SK-N-SH (cell line): ENCODE results near the gene PAFAH1B2. TPM values are rescaled to one million over a fixed set of nuclear protein-coding genes. Genes with fewer than 3 reads are reported as not detected.

ENCODE experiments used
- CTCF ChIA-PET: fragments of 300-600, 350-600 bp; formaldehyde crosslinking; extraction: SDS; loops from one replicate; lab custom pipeline; 2021; lab: Yijun Ruan, JAX
- POLR2A ChIA-PET: fragments of 350-600 bp; sonication (Branson Sonifier 250); formaldehyde crosslinking; extraction: SDS; loops from one replicate; lab custom pipeline; 2020; ENCODE audit warnings: antibody characterized with exemption, inconsistent platforms; lab: Yijun Ruan, JAX
- DNase-seq: peaks from one replicate; pipeline ENCODE4 v3.0.0; 2012
- H2AFZ ChIP-seq: fragments of 200-600 bp; sonication (generic); 2 replicates; pipeline ENCODE4 v1.8.1; 2016; ENCODE audit warnings: antibody characterized with exemption, mild to moderate bottlenecking, low read depth
- H3F3A ChIP-seq: fragments of 200-600 bp; sonication (generic); replicated peaks from 2 replicates; pipeline ENCODE3; 2016; ENCODE audit warnings: antibody characterized with exemption, mild to moderate bottlenecking; ENCODE audit not compliant: insufficient read depth
- H3K27ac ChIP-seq, 2 experiments: fragments of 200-500 bp in 1 of 2; fragments of 200-600 bp in 1 of 2; sonication (Bioruptor generic) in 1 of 2; sonication (generic), shearing (Covaris generic) in 1 of 2; 2 replicates each; pipeline versions ENCODE4 v1.5.1 to v1.6.1; 2014 to 2016; ENCODE audit warnings: low read depth in 2 of 2, inconsistent platforms in 1 of 2, low read length in 1 of 2, mild to moderate bottlenecking in 1 of 2, mixed read lengths in 1 of 2
- H3K27me3 ChIP-seq: fragments of 200-600 bp; sonication (generic), shearing (Covaris generic); 2 replicates; pipeline ENCODE4 v1.6.1; 2016; ENCODE audit warnings: mixed run types; ENCODE audit not compliant: insufficient read depth
- H3K36me3 ChIP-seq, 2 experiments: fragments of 200-500 bp in 1 of 2; fragments of 200-600 bp in 1 of 2; sonication (Bioruptor generic) in 1 of 2; sonication (generic) in 1 of 2; replicated peaks in 1 of 2; 2 replicates each; pipeline versions ENCODE3 to v1.5.1; 2014 to 2016; ENCODE audit warnings: low read length in 1 of 2, mild to moderate bottlenecking in 1 of 2; ENCODE audit not compliant: insufficient read depth in 2 of 2, control insufficient read depth in 1 of 2
- H3K4me1 ChIP-seq, 2 experiments: fragments of 200-500 bp in 1 of 2; fragments of 200-600 bp in 1 of 2; sonication (Bioruptor generic) in 1 of 2; sonication (generic), shearing (Covaris generic) in 1 of 2; 2 replicates each; pipeline versions ENCODE4 v1.5.1 to v1.6.1; 2014 to 2016; ENCODE audit warnings: low read depth in 1 of 2, low read length in 1 of 2, mixed run types in 1 of 2; ENCODE audit not compliant: insufficient read depth in 2 of 2, control insufficient read depth in 1 of 2
- H3K4me2 ChIP-seq: fragments of 200-600 bp; sonication (generic), shearing (Covaris generic); 2 replicates; pipeline ENCODE4 v1.6.1; 2017; ENCODE audit warnings: mixed run types
- H3K4me3 ChIP-seq, 2 experiments: fragments of 200-500 bp in 1 of 2; fragments of 200-600 bp in 1 of 2; sonication (Bioruptor generic) in 1 of 2; sonication (generic), shearing (Covaris generic) in 1 of 2; 2 replicates each; pipeline versions ENCODE4 v1.5.1 to v1.8.1; 2014 to 2016; ENCODE audit warnings: low read depth in 2 of 2, inconsistent platforms in 1 of 2, low read length in 1 of 2, mild to moderate bottlenecking in 1 of 2, mixed read lengths in 1 of 2, moderate library complexity in 1 of 2
- H3K79me2 ChIP-seq: fragments of 200-600 bp; sonication (generic); 2 replicates; pipeline ENCODE4 v1.8.1; 2017; ENCODE audit warnings: mild to moderate bottlenecking; ENCODE audit not compliant: insufficient read depth
- H3K9ac ChIP-seq: fragments of 200-600 bp; sonication (generic); 2 replicates; pipeline ENCODE4 v1.6.1; 2017; ENCODE audit warnings: mixed run types
- H3K9me2 ChIP-seq: fragments of 200-600 bp; sonication (generic); 2 replicates; pipeline ENCODE4 v1.6.1; 2017; ENCODE audit warnings: mixed run types
- H3K9me3 ChIP-seq: fragments of 200-600 bp; sonication (generic); 2 replicates; pipeline ENCODE4 v1.6.1; 2017; ENCODE audit warnings: mixed run types, mild to moderate bottlenecking, moderate library complexity
- H4K20me1 ChIP-seq: fragments of 200-600 bp; sonication (generic); 2 replicates; pipeline ENCODE4 v1.6.1; 2017; ENCODE audit warnings: mild to moderate bottlenecking, mixed run types; ENCODE audit not compliant: insufficient read depth
- EP300 ChIP-seq, 2 experiments: IDR thresholded peaks; 2 replicates each; pipeline versions ENCODE4 v1.4.0 to v1.6.1; 2012; ENCODE audit warnings: borderline replicate concordance in 1 of 2, low read depth in 1 of 2, low read length in 1 of 2
- GABPA ChIP-seq: IDR thresholded peaks from 2 replicates; pipeline ENCODE4 v1.4.0; 2012; ENCODE audit warnings: low read depth, mild to moderate bottlenecking
- GATA2 ChIP-seq: sonication (generic); formaldehyde crosslinking; IDR thresholded peaks from 2 replicates; pipeline ENCODE4 v1.5.0; 2020; ENCODE audit warnings: mild to moderate bottlenecking, missing genetic modification reagents
- JUND ChIP-seq: IDR thresholded peaks from 2 replicates; pipeline ENCODE4 v1.4.0; 2012
- MEF2A ChIP-seq: IDR thresholded peaks from 2 replicates; pipeline ENCODE4 v1.4.0; 2012; ENCODE audit warnings: low read depth, borderline replicate concordance
- NFIC ChIP-seq: IDR thresholded peaks from 2 replicates; pipeline ENCODE4 v1.4.0; 2012; ENCODE audit warnings: borderline replicate concordance
- NRF1 ChIP-seq: IDR thresholded peaks from 2 replicates; pipeline ENCODE4 v1.6.1; 2012; ENCODE audit warnings: low read depth, mild to moderate bottlenecking, low read length
- POLR2AphosphoS5 ChIP-seq: IDR thresholded peaks from 2 replicates; pipeline ENCODE4 v1.6.1; 2012; ENCODE audit warnings: low read depth, low read length
- RAD21 ChIP-seq: IDR thresholded peaks from 2 replicates; pipeline ENCODE4 v1.6.1; 2012; ENCODE audit warnings: mild to moderate bottlenecking, low read length
- RFX5 ChIP-seq: IDR thresholded peaks from 2 replicates; pipeline ENCODE4 v1.6.1; 2012; ENCODE audit warnings: mild to moderate bottlenecking, improper control_type of control experiment, low read length
- SIN3A ChIP-seq: IDR thresholded peaks from 2 replicates; pipeline ENCODE4 v1.6.1; 2012; ENCODE audit warnings: low read depth, mild to moderate bottlenecking, low read length, moderate library complexity, borderline replicate concordance
- SMC3 ChIP-seq: IDR thresholded peaks from 2 replicates; pipeline ENCODE4 v1.6.1; 2012; ENCODE audit warnings: low read depth, low read length, improper control_type of control experiment
- TAF1 ChIP-seq: IDR thresholded peaks from 2 replicates; pipeline ENCODE4 v1.6.1; 2012; ENCODE audit warnings: low read depth, mild to moderate bottlenecking, low read length, moderate library complexity, borderline replicate concordance
- WGBS: methylation state at CpG from one replicate; pipeline ENCODE4 v1.1.6; 2017; ENCODE audit warnings: low lambda C conversion rate; 5-methylcytosine and 5-hydroxymethylcytosine counted together
- polyA plus RNA-seq, 3 experiments: library from polyadenylated mRNA; depleted of rRNA; stranded (reverse); fragments of >200 nt; gene quantifications; 2 replicates each; pipeline ENCODE4 v1.2.3, GENCODE V29; 2012
- TF ChIP-seq, protein P1 (sequence below): fragments of 150-350 bp; IDR thresholded peaks from 2 replicates; pipeline ENCODE4 v1.6.1; 2017; ENCODE audit warnings: antibody characterized with exemption, low read length, low read depth, borderline replicate concordance
- TF ChIP-seq, protein P2 (sequence below): IDR thresholded peaks from 2 replicates; pipeline ENCODE4 v1.4.0; 2012; ENCODE audit warnings: low read depth
- TF ChIP-seq, protein P3 (sequence below): IDR thresholded peaks from 2 replicates; pipeline ENCODE4; 2012
- TF ChIP-seq, protein P4 (sequence below): IDR thresholded peaks from 2 replicates; pipeline ENCODE4 v1.4.0; 2012; ENCODE audit warnings: low read depth, borderline replicate concordance

PAFAH1B2 gene
- polyA plus RNA-seq, 1 of the 3 experiments (the other 2 are of a cell fraction): 19.6 TPM

DNA sequence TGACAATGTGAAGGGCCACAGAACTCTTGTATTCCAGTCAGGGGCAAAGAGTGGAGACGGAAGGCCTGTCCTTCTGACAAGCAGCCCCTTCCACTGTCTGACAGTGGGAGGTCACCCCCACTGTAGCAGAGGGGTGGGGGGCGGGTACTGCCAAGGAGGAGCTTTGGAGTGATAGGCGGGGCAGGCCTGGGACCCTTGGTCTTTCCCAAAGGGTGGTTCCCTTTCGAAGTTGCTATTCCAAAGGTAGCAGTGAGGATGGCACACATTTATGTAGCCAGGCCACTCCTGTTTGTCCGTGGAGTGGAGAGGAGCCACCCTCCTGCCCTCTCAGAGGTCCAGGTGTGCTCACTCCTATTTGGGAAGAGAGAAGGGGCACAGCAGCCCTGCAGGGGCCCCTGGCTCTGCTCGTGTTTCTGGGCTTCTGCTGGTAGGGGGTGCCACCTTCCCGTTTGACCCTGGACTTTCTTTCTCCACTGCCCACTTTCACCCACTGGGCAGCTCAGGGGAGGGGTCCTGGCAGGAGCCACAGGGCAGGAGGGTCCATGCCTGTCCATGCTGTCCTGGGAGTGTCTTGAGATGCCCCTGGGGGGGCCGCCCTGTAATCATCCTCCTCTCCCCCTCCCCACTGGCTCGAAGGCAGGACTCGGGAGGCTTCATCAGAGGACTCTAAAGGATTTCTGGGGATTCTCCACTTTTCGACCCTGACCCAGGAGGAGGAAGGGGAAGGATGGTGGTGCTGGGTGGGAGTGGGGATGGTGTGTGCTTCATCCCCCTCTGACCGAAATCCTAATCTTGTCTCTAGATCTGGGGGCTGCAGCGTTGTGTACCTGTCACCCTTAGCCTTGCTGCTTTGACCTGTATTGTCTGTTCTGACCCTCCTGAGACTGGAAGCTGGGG is 56.1 kb downstream of the PAFAH1B2 start (continued):
- TF ChIP-seq SMC3: no peak
- TF ChIP-seq, protein P1, sequence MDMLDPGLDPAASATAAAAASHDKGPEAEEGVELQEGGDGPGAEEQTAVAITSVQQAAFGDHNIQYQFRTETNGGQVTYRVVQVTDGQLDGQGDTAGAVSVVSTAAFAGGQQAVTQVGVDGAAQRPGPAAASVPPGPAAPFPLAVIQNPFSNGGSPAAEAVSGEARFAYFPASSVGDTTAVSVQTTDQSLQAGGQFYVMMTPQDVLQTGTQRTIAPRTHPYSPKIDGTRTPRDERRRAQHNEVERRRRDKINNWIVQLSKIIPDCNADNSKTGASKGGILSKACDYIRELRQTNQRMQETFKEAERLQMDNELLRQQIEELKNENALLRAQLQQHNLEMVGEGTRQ: no peak

DNA sequence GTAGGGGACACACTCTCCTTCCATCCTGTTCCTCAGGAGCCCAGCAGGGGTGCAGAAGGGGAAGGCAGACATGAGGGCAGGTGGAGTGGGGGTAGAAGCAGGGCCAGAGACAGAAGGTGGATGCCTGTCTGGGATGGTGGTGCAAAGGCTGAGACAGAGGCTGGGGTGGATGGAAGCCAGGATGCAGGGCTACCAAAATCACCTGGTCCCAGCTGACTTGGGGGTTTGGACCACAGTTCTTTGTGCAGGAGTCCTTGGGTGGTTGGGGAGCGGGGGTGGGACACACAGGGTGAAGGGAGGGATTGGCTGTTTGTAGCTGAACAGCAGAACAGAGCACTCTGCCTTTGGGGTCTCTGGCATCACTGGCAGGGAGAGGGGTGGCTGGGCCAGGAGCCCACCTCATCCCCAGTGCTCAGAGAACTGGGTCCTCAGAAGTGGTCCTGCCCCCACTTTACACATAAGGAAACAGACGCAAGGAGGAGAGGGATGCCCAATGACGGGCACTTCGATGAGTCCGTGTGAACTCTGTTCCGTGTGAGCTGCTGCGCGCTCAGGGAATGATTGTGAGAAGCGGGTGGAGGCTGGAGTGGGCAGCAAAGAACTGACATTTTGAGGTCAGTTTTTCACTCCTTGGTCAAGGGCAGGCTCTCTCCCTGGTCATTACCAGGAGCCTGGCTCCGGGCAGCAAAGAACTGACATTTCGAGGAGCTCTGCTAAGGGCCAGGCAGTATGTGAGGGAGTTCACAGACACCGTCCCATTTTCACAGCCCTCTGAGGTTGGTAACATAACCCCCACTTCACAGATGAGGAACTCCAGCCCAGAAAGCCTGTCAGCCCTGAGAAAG is 56.9 kb downstream of the PAFAH1B2 start:
- Histone ChIP-seq H3K27me3 (no peaks in the 10 kb centered on the region), H2AFZ (no peak overlapping the region), H3K79me2 (peaks cover 66% of the 10 kb centered on the region), H3K27ac (no peak overlapping the region), H4K20me1 (peaks cover 26% of the 10 kb centered on the region; the same call in 1 of the 2 replicates), H3F3A (peaks cover 23% of the 10 kb centered on the region), H3K4me3 (peak overlapping the region; percentile 43 to 51; a peak in 2 of 4 replicates), H3K36me3 (peaks cover 0 to 23% of the 10 kb centered on the region in 2 experiments), H3K9ac (peak overlapping the region; percentile 64; the same call in 1 of the 2 replicates), H3K4me1 (peaks cover 9 to 13% of the 10 kb centered on the region in 2 experiments; a peak in 3 of 4 replicates), H3K9me3 (no peaks in the 10 kb centered on the region), H3K4me2 (peak overlapping the region; percentile 77), H3K9me2 (no peaks in the 10 kb centered on the region)
- POLR2A ChIA-PET: no interaction called here
- TF ChIP-seq POLR2AphosphoS5 (no peak), RFX5 (no peak), TAF1 (no peak)
- TF ChIP-seq, protein P2, sequence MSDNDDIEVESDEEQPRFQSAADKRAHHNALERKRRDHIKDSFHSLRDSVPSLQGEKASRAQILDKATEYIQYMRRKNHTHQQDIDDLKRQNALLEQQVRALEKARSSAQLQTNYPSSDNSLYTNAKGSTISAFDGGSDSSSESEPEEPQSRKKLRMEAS: no peak
- 95% methylated on average over 12 of the region's 12 CpGs for WGBS
- no peak for DNase-seq
- CTCF ChIA-PET: interaction anchor here (0.9 to 1.6 kb wide), 2 partner anchors 25 to 31 kb away, joined by 3 to 4 read pairs; partner anchors contain the start of genes PCSK7 and RNF214

DNA sequence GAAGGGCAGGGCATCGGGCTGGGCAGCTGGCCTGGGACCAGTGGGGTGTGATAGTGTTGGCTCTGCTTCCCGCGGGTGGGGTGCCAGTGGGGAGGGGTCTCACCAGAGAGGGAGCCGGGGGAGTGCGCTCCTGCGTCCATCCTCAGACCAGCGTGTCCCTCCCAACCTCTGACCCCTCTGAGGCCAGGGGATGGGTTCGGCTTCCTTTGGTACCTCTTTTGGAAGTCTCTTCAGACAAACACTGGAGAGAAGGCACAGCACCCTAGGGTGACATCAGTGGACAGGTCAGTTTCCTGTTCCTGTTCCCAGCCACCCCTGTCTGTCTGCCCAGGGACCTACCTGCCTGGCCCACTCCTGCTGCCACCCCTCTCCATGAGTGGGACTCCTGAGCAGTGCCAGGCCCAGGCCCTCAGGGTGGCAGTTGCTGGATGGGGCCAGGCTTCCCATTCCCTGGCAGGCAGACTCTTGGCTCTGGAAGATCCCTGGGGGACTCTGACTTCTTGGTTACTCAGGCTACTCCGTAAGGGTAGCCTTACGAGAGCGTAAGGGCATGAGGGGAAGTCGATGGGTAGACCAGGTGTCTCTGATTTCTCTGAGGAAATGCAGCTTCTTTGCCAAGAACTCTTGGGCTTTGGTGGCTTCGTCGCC is 57.7 kb downstream of the PAFAH1B2 start:
- H3K4me1 ChIP-seq: peaks cover 9 to 13% of the 10 kb centered on the region in 2 experiments; a peak in 3 of 4 replicates
- H4K20me1 ChIP-seq: peaks cover 26% of the 10 kb centered on the region; the same call in 1 of the 2 replicates
- ChIA-PET POLR2A (interaction anchor here (1.0 kb wide), 1 partner anchor 30 kb away, joined by 3 read pairs; the partner anchor contains the start of gene PCSK7), CTCF (interaction anchor here (0.6 to 1.6 kb wide), 3 partner anchors 10 to 25 kb away, joined by 3 to 4 read pairs (median 3); no protein-coding TSS in a partner anchor)
- WGBS: 71% methylated on average over 10 of the region's 14 CpGs
- H3K27ac ChIP-seq: peak overlapping the region in 1 of 2 experiments; percentile 16; a peak in 1 of 4 replicates
- peak overlapping the region in 1 of 2 experiments; percentile 43; a peak in 2 of 4 replicates for H3K4me3 ChIP-seq
- H2AFZ ChIP-seq: no peak overlapping the region
- no peaks in the 10 kb centered on the region for H3K9me3 ChIP-seq
- no peaks in the 10 kb centered on the region for H3K9me2 ChIP-seq
- H3K27me3 ChIP-seq: no peaks in the 10 kb centered on the region
- DNase-seq: no peak
- peaks cover 23% of the 10 kb centered on the region for H3F3A ChIP-seq
- peak overlapping the region; percentile 20; the same call in 1 of the 2 replicates for H3K9ac ChIP-seq
- peaks cover 0 to 23% of the 10 kb centered on the region in 2 experiments for H3K36me3 ChIP-seq
- peaks cover 66% of the 10 kb centered on the region for H3K79me2 ChIP-seq
- no peak for TF ChIP-seq RAD21
- no peak for TF ChIP-seq MEF2A
- TF ChIP-seq JUND: no peak
- TF ChIP-seq GABPA: no peak
- TF ChIP-seq GATA2 (CRISPR knock-in tag): no peak
- no peak for TF ChIP-seq EP300 (IDR thresholded peaks at IDR 0.05; ENCODE audit: borderline replicate concordance in 1 of 2, low read depth in 1 of 2, low read length in 1 of 2)
- no peak for TF ChIP-seq NRF1
- no peak for TF ChIP-seq SIN3A
- TF ChIP-seq, protein P3, sequence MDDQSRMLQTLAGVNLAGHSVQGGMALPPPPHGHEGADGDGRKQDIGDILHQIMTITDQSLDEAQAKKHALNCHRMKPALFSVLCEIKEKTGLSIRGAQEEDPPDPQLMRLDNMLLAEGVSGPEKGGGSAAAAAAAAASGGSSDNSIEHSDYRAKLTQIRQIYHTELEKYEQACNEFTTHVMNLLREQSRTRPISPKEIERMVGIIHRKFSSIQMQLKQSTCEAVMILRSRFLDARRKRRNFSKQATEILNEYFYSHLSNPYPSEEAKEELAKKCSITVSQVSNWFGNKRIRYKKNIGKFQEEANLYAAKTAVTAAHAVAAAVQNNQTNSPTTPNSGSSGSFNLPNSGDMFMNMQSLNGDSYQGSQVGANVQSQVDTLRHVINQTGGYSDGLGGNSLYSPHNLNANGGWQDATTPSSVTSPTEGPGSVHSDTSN: no peak
- TF ChIP-seq, protein P4, sequence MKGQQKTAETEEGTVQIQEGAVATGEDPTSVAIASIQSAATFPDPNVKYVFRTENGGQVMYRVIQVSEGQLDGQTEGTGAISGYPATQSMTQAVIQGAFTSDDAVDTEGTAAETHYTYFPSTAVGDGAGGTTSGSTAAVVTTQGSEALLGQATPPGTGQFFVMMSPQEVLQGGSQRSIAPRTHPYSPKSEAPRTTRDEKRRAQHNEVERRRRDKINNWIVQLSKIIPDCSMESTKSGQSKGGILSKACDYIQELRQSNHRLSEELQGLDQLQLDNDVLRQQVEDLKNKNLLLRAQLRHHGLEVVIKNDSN: no peak
- TF ChIP-seq NFIC: no peak
- peak overlapping the region; percentile 77 for H3K4me2 ChIP-seq
